Neuronal stem cell (in vitro differentiated cells): ENCODE measurements around the gene ARPC5L.

ENCODE experiments used
- DNase-seq: peaks from one replicate; pipeline ENCODE4 v3.0.0-alpha.2; 2013; ENCODE audit warnings: low spot score
- H2AFZ ChIP-seq: one replicate; pipeline ENCODE4 v1.6.1; 2013; ENCODE audit warnings: mild to moderate bottlenecking, low read length, inconsistent platforms
- H2AK5ac ChIP-seq: 2 replicates; pipeline ENCODE4 v1.6.1; 2013; ENCODE audit warnings: low read depth, mild to moderate bottlenecking, inconsistent platforms, low read length, moderate library complexity, mixed read lengths
- H2BK120ac ChIP-seq: 2 replicates; pipeline ENCODE4 v1.6.1; 2013; ENCODE audit warnings: low read depth, mild to moderate bottlenecking, inconsistent platforms, low read length, moderate library complexity, mixed read lengths
- H2BK12ac ChIP-seq: one replicate; pipeline ENCODE4 v1.6.1; 2013; ENCODE audit warnings: low read length, inconsistent platforms
- H2BK15ac ChIP-seq: 2 replicates; pipeline ENCODE4 v1.6.1; 2013; ENCODE audit warnings: mild to moderate bottlenecking, low read length, inconsistent platforms, mixed read lengths
- H2BK5ac ChIP-seq: one replicate; pipeline ENCODE4 v1.6.1; 2013; ENCODE audit warnings: inconsistent platforms, mild to moderate bottlenecking, low read length, moderate library complexity
- H3K14ac ChIP-seq: one replicate; pipeline ENCODE4 v1.6.1; 2013; ENCODE audit warnings: low read length, inconsistent platforms
- H3K18ac ChIP-seq: 2 replicates; pipeline ENCODE4 v1.6.1; 2013; ENCODE audit warnings: low read length, inconsistent platforms
- H3K23ac ChIP-seq: 2 replicates; pipeline ENCODE4 v1.6.1; 2013; ENCODE audit warnings: low read depth, mild to moderate bottlenecking, mixed read lengths, low read length, inconsistent platforms; ENCODE audit not compliant: poor library complexity
- H3K27ac ChIP-seq: replicated peaks from 3 replicates; pipeline ENCODE4 v1.5.1; 2013; ENCODE audit warnings: low read length, inconsistent platforms
- H3K27me3 ChIP-seq, 3 experiments: 2 replicates each; pipeline ENCODE4 v1.6.1; 2013; ENCODE audit warnings: low read length in 3 of 3, mild to moderate bottlenecking in 2 of 3, inconsistent platforms in 1 of 3, low read depth in 1 of 3, mixed read lengths in 1 of 3, moderate library complexity in 1 of 3; ENCODE audit not compliant: control insufficient read depth in 3 of 3, insufficient read depth in 3 of 3
- H3K36me3 ChIP-seq, 2 donors: replicated peaks in 1 of 2; 2 replicates each; pipeline ENCODE4 v1.6.1; 2013; ENCODE audit warnings: low read length in 2 of 2; ENCODE audit not compliant: control insufficient read depth in 2 of 2, insufficient read depth in 2 of 2
- H3K4ac ChIP-seq: 2 replicates; pipeline ENCODE4 v1.6.1; 2013; ENCODE audit warnings: inconsistent platforms, mild to moderate bottlenecking, low read length, moderate library complexity
- H3K4me1 ChIP-seq, 2 donors: 1 replicate in 1 of 2; 2 replicates in 1 of 2; pipeline ENCODE4 v1.6.1; 2013; ENCODE audit warnings: low read length in 2 of 2, low read depth in 1 of 2; ENCODE audit not compliant: control insufficient read depth in 2 of 2, insufficient read depth in 1 of 2
- H3K4me2 ChIP-seq: one replicate; pipeline ENCODE4 v1.6.1; 2013; ENCODE audit warnings: mild to moderate bottlenecking, low read length, inconsistent platforms; ENCODE audit not compliant: insufficient read depth, poor library complexity, severe bottlenecking
- H3K4me3 ChIP-seq, 2 donors: 2 replicates each; pipeline ENCODE4 v1.5.1; 2013; ENCODE audit warnings: low read length in 2 of 2, mild to moderate bottlenecking in 2 of 2, inconsistent platforms in 1 of 2, moderate library complexity in 1 of 2
- H3K79me1 ChIP-seq: one replicate; pipeline ENCODE4 v1.6.1; 2013; ENCODE audit warnings: low read depth, mild to moderate bottlenecking, inconsistent platforms, low read length, moderate library complexity
- H3K9ac ChIP-seq: one replicate; pipeline ENCODE4 v1.6.1; 2013; ENCODE audit warnings: mild to moderate bottlenecking, low read depth, low read length, inconsistent platforms; ENCODE audit not compliant: poor library complexity
- H3K9me3 ChIP-seq, 2 donors: replicated peaks in 1 of 2; 2 replicates each; pipeline versions ENCODE3 to v1.6.1; 2013; ENCODE audit warnings: low read length in 2 of 2, mild to moderate bottlenecking in 2 of 2, inconsistent platforms in 1 of 2, low read depth in 1 of 2, mixed read lengths in 1 of 2, moderate library complexity in 1 of 2; ENCODE audit not compliant: control insufficient read depth in 2 of 2, insufficient read depth in 1 of 2
- H4K8ac ChIP-seq: one replicate; pipeline ENCODE4 v1.6.1; 2013; ENCODE audit warnings: low read depth, mild to moderate bottlenecking, inconsistent platforms, low read length, moderate library complexity
- H4K91ac ChIP-seq: one replicate; pipeline ENCODE4 v1.6.1; 2013; ENCODE audit warnings: low read length, low read depth, mild to moderate bottlenecking, inconsistent platforms; ENCODE audit not compliant: poor library complexity
- WGBS, 2 donors: extraction: QIAGEN DNeasy Blood & Tissue Kit; methylation state at CpG; one replicate each; pipeline ENCODE4 v1.1.7; 2013; ENCODE audit warnings: missing lambda C conversion rate in 2 of 2, mixed read lengths in 1 of 2; ENCODE audit not compliant: insufficient read length in 2 of 2, insufficient replicate concordance in 1 of 2; ENCODE audit errors: extremely low coverage in 2 of 2; 5-methylcytosine and 5-hydroxymethylcytosine counted together

Gene ARPC5L

DNA sequence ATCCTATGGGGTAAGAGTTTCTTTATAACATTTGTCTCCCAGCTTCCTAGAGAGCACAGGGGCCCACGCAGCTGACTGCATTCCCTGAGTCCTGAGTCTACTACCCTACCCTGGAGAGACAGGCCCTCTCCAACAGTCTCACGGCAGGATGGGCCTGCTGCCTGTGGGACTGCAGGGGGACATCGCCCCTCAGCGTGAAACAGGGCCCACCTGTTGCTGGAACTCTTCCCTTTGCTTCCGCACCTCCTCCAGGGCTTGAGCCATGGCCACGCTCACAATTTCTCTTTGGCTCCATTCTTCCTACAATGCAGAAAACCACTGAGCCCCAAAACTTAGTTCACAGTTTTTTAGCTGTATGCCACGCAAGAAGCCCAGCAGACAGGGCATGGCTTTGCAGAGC is 28.2 kb downstream of the ARPC5L start:
- no peak overlapping the region for H3K27ac ChIP-seq
- H3K36me3 ChIP-seq: peaks cover 33 to 78% of the 10 kb centered on the region in 2 donors
- no peak overlapping the region for H2BK120ac ChIP-seq
- peaks cover 4% of the 10 kb centered on the region for H3K79me1 ChIP-seq
- H4K91ac ChIP-seq: no peak overlapping the region
- H3K4me1 ChIP-seq: no peaks in the 10 kb centered on the region
- H2BK15ac ChIP-seq: no peak overlapping the region
- H3K4me2 ChIP-seq: no peak overlapping the region
- peak overlapping the region; percentile 65 for H3K9ac ChIP-seq
- no peak overlapping the region for H3K14ac ChIP-seq
- no peak overlapping the region for H2BK12ac ChIP-seq
- no peak overlapping the region for H4K8ac ChIP-seq
- no peak overlapping the region for H3K4ac ChIP-seq
- H3K23ac ChIP-seq: no peak overlapping the region
- no CpG with 5 or more reads among the region's 7 CpGs for WGBS, 2 donors
- H3K9me3 ChIP-seq: no peaks in the 10 kb centered on the region
- H2AFZ ChIP-seq: no peak overlapping the region
- no peak overlapping the region for H3K18ac ChIP-seq
- no peak overlapping the region for H2BK5ac ChIP-seq
- no peak overlapping the region for H2AK5ac ChIP-seq
- no peak for DNase-seq
- H3K27me3 ChIP-seq: no peaks in the 10 kb centered on the region
- no peak overlapping the region for H3K4me3 ChIP-seq

- H2BK12ac ChIP-seq: no peak overlapping the region
- H4K91ac ChIP-seq: no peak overlapping the region
- H3K4me2 ChIP-seq: no peak overlapping the region
- H2BK15ac ChIP-seq: no peak overlapping the region
- no peak overlapping the region for H3K23ac ChIP-seq
- no peak overlapping the region for H2BK120ac ChIP-seq
- H3K4me3 ChIP-seq: no peak overlapping the region
- no peak overlapping the region for H3K4ac ChIP-seq
- H4K8ac ChIP-seq: no peak overlapping the region
- H3K27ac ChIP-seq: no peak overlapping the region
- H3K14ac ChIP-seq: no peak overlapping the region
- no peak for DNase-seq
- H3K18ac ChIP-seq: no peak overlapping the region
- no peak overlapping the region for H2AK5ac ChIP-seq
- H3K36me3 ChIP-seq: peaks cover 14 to 69% of the 10 kb centered on the region in 2 donors
- H2BK5ac ChIP-seq: no peak overlapping the region
- H3K79me1 ChIP-seq: no peaks in the 10 kb centered on the region
- H3K9me3 ChIP-seq: no peaks in the 10 kb centered on the region
- H3K9ac ChIP-seq: no peak overlapping the region
- peak overlapping the region; percentile 78 for H2AFZ ChIP-seq
- no peaks in the 10 kb centered on the region for H3K4me1 ChIP-seq
- H3K27me3 ChIP-seq: no peaks in the 10 kb centered on the region
- no CpG with 5 or more reads among the region's 9 CpGs for WGBS, 2 donors
Observed at GRCh38 chr9:124894035-124894740, 32.3 kb downstream of the ARPC5L start.

DNA sequence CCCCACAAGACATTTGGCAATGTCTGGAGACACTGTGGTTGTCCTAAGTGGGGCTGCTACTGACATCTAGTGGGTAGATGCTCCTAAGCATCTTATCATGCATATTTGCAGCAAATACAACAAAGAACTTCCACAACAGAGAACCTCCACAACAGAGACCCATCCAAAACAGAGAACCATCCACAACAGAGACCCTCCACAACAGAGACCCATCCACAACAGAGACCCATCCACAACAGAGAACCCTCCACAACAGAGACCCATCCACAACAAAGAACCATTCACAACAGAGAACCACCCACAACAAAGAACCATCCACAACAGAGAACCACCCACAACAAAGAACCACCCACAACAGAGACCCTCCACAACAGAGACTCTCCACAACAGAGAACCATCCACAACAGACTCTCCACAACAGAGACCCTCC is 32.8 kb downstream of the ARPC5L start:
- Histone ChIP-seq H2BK120ac (no peak overlapping the region), H3K14ac (no peak overlapping the region), H4K8ac (no peak overlapping the region), H2AFZ (peak overlapping the region; percentile 78), H3K4me2 (no peak overlapping the region), H3K27me3 (no peaks in the 10 kb centered on the region), H3K23ac (no peak overlapping the region), H3K36me3 (peaks cover 9 to 68% of the 10 kb centered on the region in 2 donors), H3K4ac (no peak overlapping the region), H3K9ac (no peak overlapping the region), H3K4me3 (no peak overlapping the region), H2BK12ac (no peak overlapping the region), H3K18ac (no peak overlapping the region), H3K79me1 (no peaks in the 10 kb centered on the region), H2BK5ac (no peak overlapping the region), H3K4me1 (no peaks in the 10 kb centered on the region), H2BK15ac (no peak overlapping the region), H3K9me3 (no peaks in the 10 kb centered on the region), H2AK5ac (no peak overlapping the region), H4K91ac (no peak overlapping the region), H3K27ac (no peak overlapping the region)
- no peak for DNase-seq

- Histone ChIP-seq H3K14ac (no peak overlapping the region), H3K4me1 (no peaks in the 10 kb centered on the region), H3K27me3 (no peaks in the 10 kb centered on the region), H3K23ac (no peak overlapping the region), H3K4me2 (no peak overlapping the region), H4K91ac (no peak overlapping the region), H4K8ac (no peak overlapping the region), H3K36me3 (peaks cover 5 to 59% of the 10 kb centered on the region in 2 donors), H2AK5ac (no peak overlapping the region), H3K9ac (no peak overlapping the region), H3K4ac (no peak overlapping the region), H3K9me3 (no peaks in the 10 kb centered on the region), H3K79me1 (no peaks in the 10 kb centered on the region), H3K4me3 (no peak overlapping the region), H3K18ac (no peak overlapping the region), H2BK120ac (no peak overlapping the region), H2AFZ (no peak overlapping the region), H2BK15ac (no peak overlapping the region), H2BK5ac (no peak overlapping the region), H2BK12ac (no peak overlapping the region), H3K27ac (no peak overlapping the region)
- no peak for DNase-seq
- no CpG with 5 or more reads among the region's 6 CpGs for WGBS, 2 donors
Observed at GRCh38 chr9:124897570-124898460, 35.9 kb downstream of the ARPC5L start.
